Measurements from ENCODE around the gene LPIN3.

The LPIN3 gene

DNA sequence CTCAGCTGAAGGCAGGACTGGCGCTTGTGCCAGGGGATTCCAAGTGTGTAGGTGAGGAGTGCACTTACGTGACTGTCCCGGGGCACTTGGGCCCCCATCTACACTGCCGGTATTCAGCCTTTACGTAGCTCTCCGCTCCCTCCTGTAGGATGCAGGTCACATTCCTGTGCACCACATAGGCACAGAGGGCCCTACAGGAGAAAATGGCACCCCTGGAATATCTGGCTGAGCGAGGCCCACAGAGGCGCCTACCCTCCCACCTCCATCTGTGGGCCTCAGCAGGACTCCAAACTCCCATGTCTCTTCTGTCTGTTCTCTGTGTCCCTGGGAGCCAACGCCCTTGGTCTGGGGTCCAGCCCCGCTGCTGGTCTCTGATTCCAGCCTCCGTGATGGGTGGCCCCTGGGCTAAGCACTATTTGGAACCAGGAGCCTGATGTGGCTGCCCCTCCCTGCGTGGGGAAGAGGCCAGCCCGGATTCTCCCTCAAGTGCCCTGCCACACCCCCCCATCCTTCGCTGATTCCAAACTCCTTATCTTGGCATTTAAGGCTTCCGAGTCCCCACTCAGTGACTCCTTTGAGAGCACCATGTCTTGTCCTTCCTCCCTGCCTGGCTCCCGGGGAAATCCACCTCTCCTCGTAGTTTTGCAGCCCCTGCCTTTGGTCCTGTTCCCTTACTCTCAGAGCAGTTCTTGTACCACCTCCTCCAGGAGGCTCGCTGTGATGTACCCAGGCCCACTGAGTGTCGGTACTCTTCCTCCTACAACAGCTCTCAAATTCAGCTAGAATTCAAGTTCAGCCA lies 24.5 kb downstream of the LPIN3 start:
- Histone ChIP-seq H3K4me3 (ENCODE audit: low read length) (no peak overlapping the region), H3K27ac (ENCODE audit: low read length) (no peak overlapping the region), H3K79me2 (ENCODE audit: low read length) (no peaks in the 10 kb centered on the region), H4K20me1 (ENCODE audit: insufficient read depth, low read length) (no peaks in the 10 kb centered on the region), H3K9me2 (replicated peaks; ENCODE audit: insufficient read depth, low read length) (no peaks in the 10 kb centered on the region), H3K4me1 (ENCODE audit: low read length) (peaks cover 12% of the 10 kb centered on the region), H3K36me3 (replicated peaks; ENCODE audit: insufficient read depth, low read length) (no peaks in the 10 kb centered on the region), H3K27me3 (replicated peaks; ENCODE audit: insufficient read depth, low read length) (peaks cover 24% of the 10 kb centered on the region), H3K9ac (ENCODE audit: low read length) (no peak overlapping the region), H3K4me2 (ENCODE audit: low read depth, low read length) (no peak overlapping the region), H2AFZ (ENCODE audit: low read length) (no peak overlapping the region), H3F3A (ENCODE audit: insufficient read depth, low read length) (no peaks in the 10 kb centered on the region), H3K9me3 (replicated peaks; ENCODE audit: insufficient read depth, low read length) (no peaks in the 10 kb centered on the region)
- TF ChIP-seq EZH2phosphoT487 (IDR thresholded peaks at IDR 0.05; ENCODE audit: low read length) (no peak), EZH2 (optimal IDR thresholded peaks at IDR 0.05; ENCODE audit: low read depth, low read length) (no peak)
- TF ChIP-seq, protein P1, sequence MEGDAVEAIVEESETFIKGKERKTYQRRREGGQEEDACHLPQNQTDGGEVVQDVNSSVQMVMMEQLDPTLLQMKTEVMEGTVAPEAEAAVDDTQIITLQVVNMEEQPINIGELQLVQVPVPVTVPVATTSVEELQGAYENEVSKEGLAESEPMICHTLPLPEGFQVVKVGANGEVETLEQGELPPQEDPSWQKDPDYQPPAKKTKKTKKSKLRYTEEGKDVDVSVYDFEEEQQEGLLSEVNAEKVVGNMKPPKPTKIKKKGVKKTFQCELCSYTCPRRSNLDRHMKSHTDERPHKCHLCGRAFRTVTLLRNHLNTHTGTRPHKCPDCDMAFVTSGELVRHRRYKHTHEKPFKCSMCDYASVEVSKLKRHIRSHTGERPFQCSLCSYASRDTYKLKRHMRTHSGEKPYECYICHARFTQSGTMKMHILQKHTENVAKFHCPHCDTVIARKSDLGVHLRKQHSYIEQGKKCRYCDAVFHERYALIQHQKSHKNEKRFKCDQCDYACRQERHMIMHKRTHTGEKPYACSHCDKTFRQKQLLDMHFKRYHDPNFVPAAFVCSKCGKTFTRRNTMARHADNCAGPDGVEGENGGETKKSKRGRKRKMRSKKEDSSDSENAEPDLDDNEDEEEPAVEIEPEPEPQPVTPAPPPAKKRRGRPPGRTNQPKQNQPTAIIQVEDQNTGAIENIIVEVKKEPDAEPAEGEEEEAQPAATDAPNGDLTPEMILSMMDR (IDR thresholded peaks at IDR 0.05; ENCODE audit: low read length): no peak
- DNase-seq: no peak

DNA sequence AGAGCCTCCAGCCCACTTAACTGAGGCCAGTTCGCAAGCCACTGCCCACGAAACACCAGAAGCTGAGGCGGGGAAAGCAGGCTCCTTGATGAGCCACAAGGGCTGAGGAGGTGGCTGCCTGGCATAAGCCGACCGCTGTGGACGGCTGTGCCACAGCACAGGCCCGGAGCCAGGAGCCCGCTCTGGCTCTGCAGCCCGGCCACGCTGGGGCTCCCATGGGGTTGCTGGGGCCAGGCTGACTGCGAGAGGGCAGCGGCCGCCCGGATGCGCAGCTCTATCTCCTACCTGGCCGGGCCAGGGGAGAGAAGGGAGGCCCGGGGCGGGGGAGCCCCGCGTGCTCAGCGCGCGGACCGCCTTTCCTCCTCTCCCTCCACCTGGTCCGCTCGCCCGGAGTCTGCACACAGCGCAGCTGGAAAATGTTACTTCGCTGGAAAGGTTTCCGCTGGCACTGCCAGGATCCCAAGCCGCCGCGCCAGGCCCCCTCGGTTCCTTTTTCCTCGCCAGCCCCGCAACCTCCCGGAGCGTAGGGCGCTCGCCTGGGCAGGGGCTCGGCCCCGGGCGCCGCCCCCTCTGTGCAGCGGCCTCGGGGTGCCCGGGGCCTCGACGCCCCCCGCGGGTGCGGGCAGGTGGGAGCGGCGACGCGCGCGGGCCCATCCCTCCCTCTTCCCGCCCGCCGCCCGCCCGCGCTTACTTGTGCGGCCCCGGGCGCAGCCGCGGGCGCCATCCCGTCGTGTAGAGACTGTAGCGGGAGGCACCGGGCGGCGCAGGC lies 25.3 kb downstream of the LPIN3 start:
- peaks cover 24% of the 10 kb centered on the region for H3K27me3 ChIP-seq (replicated peaks; ENCODE audit: insufficient read depth, low read length)
- no peaks in the 10 kb centered on the region for H3K36me3 ChIP-seq (replicated peaks; ENCODE audit: insufficient read depth, low read length)
- H3K27ac ChIP-seq (ENCODE audit: low read length): no peak overlapping the region
- no peaks in the 10 kb centered on the region for H3K9me2 ChIP-seq (replicated peaks; ENCODE audit: insufficient read depth, low read length)
- H3K4me2 ChIP-seq (ENCODE audit: low read depth, low read length): no peak overlapping the region
- H3K4me1 ChIP-seq (ENCODE audit: low read length): peaks cover 14% of the 10 kb centered on the region
- no peaks in the 10 kb centered on the region for H3K9me3 ChIP-seq (replicated peaks; ENCODE audit: insufficient read depth, low read length)
- no peaks in the 10 kb centered on the region for H3F3A ChIP-seq (ENCODE audit: insufficient read depth, low read length)
- no peak overlapping the region for H2AFZ ChIP-seq (ENCODE audit: low read length)
- no peak overlapping the region for H3K4me3 ChIP-seq (ENCODE audit: low read length)
- H4K20me1 ChIP-seq (ENCODE audit: insufficient read depth, low read length): no peaks in the 10 kb centered on the region
- H3K79me2 ChIP-seq (ENCODE audit: low read length): no peaks in the 10 kb centered on the region
- DNase-seq: no peak
- no peak overlapping the region for H3K9ac ChIP-seq (ENCODE audit: low read length)
- TF ChIP-seq, protein P1 (IDR thresholded peaks at IDR 0.05; ENCODE audit: low read length): no peak
- no peak for TF ChIP-seq EZH2 (optimal IDR thresholded peaks at IDR 0.05; ENCODE audit: low read depth, low read length)
- no peak for TF ChIP-seq EZH2phosphoT487 (IDR thresholded peaks at IDR 0.05; ENCODE audit: low read length)

DNA sequence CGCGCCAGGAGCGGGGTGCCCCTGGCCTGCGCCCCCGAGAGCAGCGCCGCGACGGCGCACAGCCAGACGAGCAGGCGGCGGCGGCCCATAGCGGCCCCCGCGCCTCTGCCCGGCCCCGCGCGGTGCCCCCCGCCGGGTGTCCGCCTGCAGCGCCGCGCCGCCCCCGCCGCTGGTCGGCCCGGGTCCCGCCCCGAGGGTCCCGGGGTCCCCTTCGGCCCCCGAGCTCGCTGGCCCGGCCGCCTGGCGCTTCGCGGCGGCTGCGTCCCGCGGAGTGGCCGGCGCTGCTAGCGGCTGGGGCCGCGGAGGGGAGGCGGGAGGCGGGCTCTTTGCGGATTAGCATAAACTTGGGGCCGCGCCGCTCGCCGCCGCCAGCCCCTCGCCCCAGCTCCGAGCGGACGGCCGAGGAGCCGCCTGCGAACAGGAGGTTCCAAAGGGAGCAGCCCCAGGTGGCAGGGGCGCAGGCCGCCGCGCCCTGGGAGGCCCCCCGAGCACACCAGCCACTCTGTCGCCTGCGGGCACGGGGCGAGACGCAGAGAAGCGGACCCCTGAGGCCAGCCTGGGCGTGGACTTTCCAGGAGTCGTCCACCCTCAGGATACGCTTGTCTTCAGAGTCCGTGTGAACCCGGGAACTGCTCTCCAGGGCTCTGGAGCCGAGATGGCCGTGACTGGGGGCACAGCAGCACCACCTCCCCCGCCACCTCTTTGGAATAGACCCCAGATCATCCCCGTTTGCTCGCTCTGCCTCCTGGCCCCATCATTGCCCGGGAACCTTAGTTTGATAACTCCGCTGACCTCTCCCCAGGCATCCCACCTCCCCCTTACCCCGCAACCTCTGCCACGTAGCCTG lies 26.1 kb downstream of the LPIN3 start, which contains the start of gene EMILIN3:
Gene EMILIN3 (minus strand): TSS at position 273 of the 847 bp plus-strand sequence. CDS start 184 bp downstream, at position 89.
- Histone ChIP-seq H3K36me3 (replicated peaks; ENCODE audit: insufficient read depth, low read length) (no peaks in the 10 kb centered on the region), H3F3A (ENCODE audit: insufficient read depth, low read length) (no peaks in the 10 kb centered on the region), H3K4me1 (ENCODE audit: low read length) (peaks cover 14% of the 10 kb centered on the region), H2AFZ (ENCODE audit: low read length) (no peak within 1 kb of the TSS), H4K20me1 (ENCODE audit: insufficient read depth, low read length) (no peaks in the 10 kb centered on the region), H3K9me3 (replicated peaks; ENCODE audit: insufficient read depth, low read length) (no peaks in the 10 kb centered on the region), H3K79me2 (ENCODE audit: low read length) (no peaks in the 10 kb centered on the region), H3K27me3 (replicated peaks; ENCODE audit: insufficient read depth, low read length) (peaks cover 24% of the 10 kb centered on the region), H3K9ac (ENCODE audit: low read length) (no peak within 1 kb of the TSS), H3K4me3 (ENCODE audit: low read length) (no peak within 1 kb of the TSS), H3K9me2 (replicated peaks; ENCODE audit: insufficient read depth, low read length) (no peaks in the 10 kb centered on the region), H3K4me2 (ENCODE audit: low read depth, low read length) (no peak within 1 kb of the TSS), H3K27ac (ENCODE audit: low read length) (no peak within 1 kb of the TSS)
- TF ChIP-seq, protein P1 (IDR thresholded peaks at IDR 0.05; ENCODE audit: low read length): no peak
- no peak for TF ChIP-seq EZH2 (optimal IDR thresholded peaks at IDR 0.05; ENCODE audit: low read depth, low read length)
- no peak for TF ChIP-seq EZH2phosphoT487 (IDR thresholded peaks at IDR 0.05; ENCODE audit: low read length)
- no peak for DNase-seq
